Liver (tissue), 3 donors: ENCODE data around the gene CTSH.

Experiments used
- EGR1 ChIP-seq, 2 donors: IDR thresholded peaks; 2 replicates each; pipeline ENCODE4 v1.6.1; 2016 to 2018; ENCODE audit warnings: antibody characterized with exemption in 2 of 2, low read depth in 2 of 2
- FOXA1 ChIP-seq: IDR thresholded peaks from 2 replicates; pipeline ENCODE4 v1.6.1; 2016; ENCODE audit warnings: antibody characterized with exemption
- FOXA2 ChIP-seq: IDR thresholded peaks from 2 replicates; pipeline ENCODE4 v1.6.1; 2016; ENCODE audit warnings: antibody characterized with exemption
- GABPA ChIP-seq, 2 donors: IDR thresholded peaks in 1 of 2; conservative IDR thresholded peaks in 1 of 2; 2 replicates each; pipeline ENCODE4 v1.6.1; 2016; ENCODE audit warnings: antibody characterized with exemption in 2 of 2, mild to moderate bottlenecking in 1 of 2, moderate library complexity in 1 of 2
- JUND ChIP-seq, 2 donors: IDR thresholded peaks; 2 replicates each; pipeline ENCODE4 v1.6.1; 2016; ENCODE audit warnings: antibody characterized with exemption in 2 of 2
- RAD21 ChIP-seq, 2 donors: IDR thresholded peaks; 2 replicates each; pipeline ENCODE4 v1.6.1; 2016; ENCODE audit warnings: antibody characterized with exemption in 2 of 2, mild to moderate bottlenecking in 2 of 2
- REST ChIP-seq: IDR thresholded peaks from 2 replicates; pipeline ENCODE4 v1.6.1; 2016; ENCODE audit warnings: antibody characterized with exemption, mild to moderate bottlenecking
- SP1 ChIP-seq: IDR thresholded peaks from 2 replicates; pipeline ENCODE4 v1.6.1; 2018; ENCODE audit warnings: antibody characterized with exemption, mild to moderate bottlenecking
- YY1 ChIP-seq: IDR thresholded peaks from 2 replicates; pipeline ENCODE4 v1.6.1; 2016; ENCODE audit warnings: antibody characterized with exemption, mild to moderate bottlenecking
- TF ChIP-seq, protein P1 (sequence below): fragments of 150-350 bp; IDR thresholded peaks from 2 replicates; pipeline ENCODE4 v1.5.1; 2017; ENCODE audit warnings: improper control_type of control experiment, low read depth, low read length; ENCODE audit not compliant: missing input control
- TF ChIP-seq, protein P2 (sequence below): IDR thresholded peaks from 2 replicates; pipeline ENCODE4 v1.6.1; 2016; ENCODE audit warnings: antibody characterized with exemption
- TF ChIP-seq, protein P3 (sequence below): IDR thresholded peaks from 2 replicates; pipeline ENCODE4 v1.6.1; 2016; ENCODE audit warnings: antibody characterized with exemption
- TF ChIP-seq, protein P4 (sequence below): IDR thresholded peaks from 2 replicates; pipeline ENCODE4 v1.6.1; 2016; ENCODE audit warnings: antibody characterized with exemption
- donor health status: healthy.
- donor health status: healthy.

- TF ChIP-seq REST = no peak
- TF ChIP-seq YY1 = no peak
- TF ChIP-seq FOXA1 = no peak
- no peak for TF ChIP-seq SP1
- TF ChIP-seq, protein P1, sequence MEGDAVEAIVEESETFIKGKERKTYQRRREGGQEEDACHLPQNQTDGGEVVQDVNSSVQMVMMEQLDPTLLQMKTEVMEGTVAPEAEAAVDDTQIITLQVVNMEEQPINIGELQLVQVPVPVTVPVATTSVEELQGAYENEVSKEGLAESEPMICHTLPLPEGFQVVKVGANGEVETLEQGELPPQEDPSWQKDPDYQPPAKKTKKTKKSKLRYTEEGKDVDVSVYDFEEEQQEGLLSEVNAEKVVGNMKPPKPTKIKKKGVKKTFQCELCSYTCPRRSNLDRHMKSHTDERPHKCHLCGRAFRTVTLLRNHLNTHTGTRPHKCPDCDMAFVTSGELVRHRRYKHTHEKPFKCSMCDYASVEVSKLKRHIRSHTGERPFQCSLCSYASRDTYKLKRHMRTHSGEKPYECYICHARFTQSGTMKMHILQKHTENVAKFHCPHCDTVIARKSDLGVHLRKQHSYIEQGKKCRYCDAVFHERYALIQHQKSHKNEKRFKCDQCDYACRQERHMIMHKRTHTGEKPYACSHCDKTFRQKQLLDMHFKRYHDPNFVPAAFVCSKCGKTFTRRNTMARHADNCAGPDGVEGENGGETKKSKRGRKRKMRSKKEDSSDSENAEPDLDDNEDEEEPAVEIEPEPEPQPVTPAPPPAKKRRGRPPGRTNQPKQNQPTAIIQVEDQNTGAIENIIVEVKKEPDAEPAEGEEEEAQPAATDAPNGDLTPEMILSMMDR = peak; percentile 35
- no peak for TF ChIP-seq FOXA2
- TF ChIP-seq, protein P2, sequence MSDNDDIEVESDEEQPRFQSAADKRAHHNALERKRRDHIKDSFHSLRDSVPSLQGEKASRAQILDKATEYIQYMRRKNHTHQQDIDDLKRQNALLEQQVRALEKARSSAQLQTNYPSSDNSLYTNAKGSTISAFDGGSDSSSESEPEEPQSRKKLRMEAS = no peak
- TF ChIP-seq, protein P3, sequence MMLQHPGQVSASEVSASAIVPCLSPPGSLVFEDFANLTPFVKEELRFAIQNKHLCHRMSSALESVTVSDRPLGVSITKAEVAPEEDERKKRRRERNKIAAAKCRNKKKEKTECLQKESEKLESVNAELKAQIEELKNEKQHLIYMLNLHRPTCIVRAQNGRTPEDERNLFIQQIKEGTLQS = no peak
- TF ChIP-seq RAD21 (IDR thresholded peaks at IDR 0.05) = peak in 1 of 2 donors; percentile 29
- TF ChIP-seq, protein P4, sequence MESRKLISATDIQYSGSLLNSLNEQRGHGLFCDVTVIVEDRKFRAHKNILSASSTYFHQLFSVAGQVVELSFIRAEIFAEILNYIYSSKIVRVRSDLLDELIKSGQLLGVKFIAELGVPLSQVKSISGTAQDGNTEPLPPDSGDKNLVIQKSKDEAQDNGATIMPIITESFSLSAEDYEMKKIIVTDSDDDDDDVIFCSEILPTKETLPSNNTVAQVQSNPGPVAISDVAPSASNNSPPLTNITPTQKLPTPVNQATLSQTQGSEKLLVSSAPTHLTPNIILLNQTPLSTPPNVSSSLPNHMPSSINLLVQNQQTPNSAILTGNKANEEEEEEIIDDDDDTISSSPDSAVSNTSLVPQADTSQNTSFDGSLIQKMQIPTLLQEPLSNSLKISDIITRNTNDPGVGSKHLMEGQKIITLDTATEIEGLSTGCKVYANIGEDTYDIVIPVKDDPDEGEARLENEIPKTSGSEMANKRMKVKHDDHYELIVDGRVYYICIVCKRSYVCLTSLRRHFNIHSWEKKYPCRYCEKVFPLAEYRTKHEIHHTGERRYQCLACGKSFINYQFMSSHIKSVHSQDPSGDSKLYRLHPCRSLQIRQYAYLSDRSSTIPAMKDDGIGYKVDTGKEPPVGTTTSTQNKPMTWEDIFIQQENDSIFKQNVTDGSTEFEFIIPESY = no peak
- no peak for TF ChIP-seq GABPA (IDR thresholded peaks at IDR 0.05 in 1 of 2, conservative IDR thresholded peaks at IDR 0.05 in 1 of 2)
- no peak for TF ChIP-seq JUND (IDR thresholded peaks at IDR 0.05)
- TF ChIP-seq EGR1 (IDR thresholded peaks at IDR 0.05; ENCODE audit: low read depth in 2 of 2) = no peak
Measured at GRCh38 chr15:78950902-78951840, 6.3 kb upstream of the CTSH start.
